22Rv1 (cell line): ENCODE data around the gene ERP27.

Experiments
- H3K27ac ChIP-seq: fragments of 450-650 bp; 2 replicates; pipeline ENCODE4 v1.5.1; 2017
- CTCF ChIP-seq: fragments of 450-650 bp; IDR thresholded peaks from 2 replicates; pipeline ENCODE4 v1.5.1; 2017; ENCODE audit warnings: mild to moderate bottlenecking
- ZFX ChIP-seq: fragments of 450-650 bp; IDR thresholded peaks from 2 replicates; pipeline ENCODE4 v1.6.1; 2017; ENCODE audit warnings: antibody characterized with exemption, borderline replicate concordance

The ERP27 gene

GRCh38 chr12:14930299-14930698, 8.0 kb downstream of the ERP27 start:
- no peak overlapping the region for H3K27ac ChIP-seq
- TF ChIP-seq CTCF (no peak), ZFX (no peak)

GRCh38 chr12:14928931-14929330, 9.4 kb downstream of the ERP27 start:
- TF ChIP-seq ZFX (no peak), CTCF (no peak)
- no peak overlapping the region for H3K27ac ChIP-seq

GRCh38 chr12:14927267-14927666, 11.1 kb downstream of the ERP27 start:
- TF ChIP-seq CTCF: no peak
- no peak for TF ChIP-seq ZFX
- H3K27ac ChIP-seq: no peak overlapping the region

- no peak for TF ChIP-seq ZFX
- TF ChIP-seq CTCF: no peak
- H3K27ac ChIP-seq: no peak overlapping the region
Measured at GRCh38 chr12:14924541-14924940, 13.8 kb downstream of the ERP27 start.

GRCh38 chr12:14923944-14924343, 14.4 kb downstream of the ERP27 start:
- no peak overlapping the region for H3K27ac ChIP-seq
- TF ChIP-seq CTCF (no peak), ZFX (no peak)

- TF ChIP-seq CTCF: no peak
- TF ChIP-seq ZFX: no peak
- no peak overlapping the region for H3K27ac ChIP-seq
Measured at GRCh38 chr12:14921218-14921617, 17.1 kb downstream of the ERP27 start.

- no peak for TF ChIP-seq ZFX
- no peak for TF ChIP-seq CTCF
- no peak overlapping the region for H3K27ac ChIP-seq
Measured at GRCh38 chr12:14920475-14921126, 17.7 kb downstream of the ERP27 start.
